NCI-H345 treated with DMSO at 0.1 percent for 48 hours (cell line): ENCODE results near the gene TOR1B.
"Not testable (repeated sequence)": the region's sequence is repeated elsewhere in the genome, so short reads cannot be mapped to it uniquely, and the experiment has no call there.

Experiments used
- DNase-seq: peaks from one replicate; lab custom pipeline; 2025; ENCODE audit not compliant: unreplicated experiment; lab: John Stamatoyannopoulos, UW

TOR1B gene

GRCh38 chr9:129802833-129803675 is at the start of gene TOR1B:
Gene TOR1B, plus strand, starts transcription at chr9:129803184. Its CDS starts 29 bp downstream, at chr9:129803213.
- DNase-seq, result peak; percentile 77

DNA sequence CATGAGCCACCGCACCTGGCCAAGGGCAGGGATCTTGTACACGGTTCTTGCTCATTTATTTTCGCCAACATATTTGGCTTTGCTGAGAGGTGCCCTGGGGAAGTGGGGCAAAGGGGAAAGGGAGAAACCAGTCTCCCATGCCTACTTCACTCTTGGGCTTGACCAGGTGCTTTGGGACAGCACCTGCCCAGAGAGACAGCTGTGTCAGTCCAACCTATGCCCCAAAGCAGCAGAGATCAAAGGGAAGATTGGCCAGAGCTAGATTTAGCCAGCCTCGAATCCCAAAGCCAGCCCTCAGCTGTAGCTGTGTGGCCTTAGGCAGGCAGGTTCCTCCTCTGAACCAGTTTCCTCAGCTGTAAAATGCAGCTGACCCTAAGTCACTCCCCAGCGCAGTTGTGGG is 47.8 kb upstream of the TOR1B start:
- no peak for DNase-seq

- DNase-seq, result no peak
Measured at GRCh38 chr9:129756191-129756590, 46.8 kb upstream of the TOR1B start.

DNA sequence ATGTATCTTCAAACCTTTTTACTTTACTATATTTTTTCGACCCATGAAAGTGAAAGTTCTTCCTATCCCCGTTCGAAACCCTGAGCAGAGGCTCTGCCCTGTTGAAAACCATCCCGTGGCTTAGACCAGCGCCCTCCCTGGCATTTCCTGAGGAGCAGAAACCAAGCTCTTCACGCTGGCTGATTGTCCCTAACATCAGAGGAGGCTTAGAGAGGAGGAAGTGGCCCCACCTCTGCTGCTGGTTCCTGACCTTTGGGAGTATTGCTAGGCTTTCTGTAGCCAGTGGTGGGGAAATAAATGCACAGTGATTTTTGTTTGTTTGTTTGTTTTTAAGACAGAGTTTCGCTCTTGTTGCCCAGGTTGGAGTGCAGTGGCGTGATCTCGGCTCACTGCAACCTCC is 45.9 kb upstream of the TOR1B start:
- DNase-seq, result no peak

DNA sequence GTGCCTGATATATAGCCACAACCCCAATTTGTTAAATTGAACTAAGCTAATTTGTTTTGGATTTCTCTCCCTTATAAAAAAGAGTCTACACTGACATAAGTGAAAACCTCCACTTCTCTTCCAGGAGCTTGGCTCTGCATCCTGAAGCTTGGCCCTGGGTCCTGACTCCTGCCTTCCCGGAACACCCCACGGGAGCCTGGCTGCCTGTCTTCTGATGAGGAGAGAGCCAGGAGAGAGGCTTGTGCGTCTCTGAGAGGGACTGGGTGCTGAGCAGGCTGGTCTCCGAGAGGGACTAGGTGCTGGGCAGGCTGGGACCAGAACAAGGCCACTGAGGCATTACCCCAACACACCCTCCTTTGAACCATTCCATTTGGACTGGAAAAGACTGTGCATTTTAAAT is 43.7 kb upstream of the TOR1B start:
- no peak for DNase-seq

GRCh38 chr9:129759804-129760502 is 43.0 kb upstream of the TOR1B start:
- DNase-seq, result no peak

DNA sequence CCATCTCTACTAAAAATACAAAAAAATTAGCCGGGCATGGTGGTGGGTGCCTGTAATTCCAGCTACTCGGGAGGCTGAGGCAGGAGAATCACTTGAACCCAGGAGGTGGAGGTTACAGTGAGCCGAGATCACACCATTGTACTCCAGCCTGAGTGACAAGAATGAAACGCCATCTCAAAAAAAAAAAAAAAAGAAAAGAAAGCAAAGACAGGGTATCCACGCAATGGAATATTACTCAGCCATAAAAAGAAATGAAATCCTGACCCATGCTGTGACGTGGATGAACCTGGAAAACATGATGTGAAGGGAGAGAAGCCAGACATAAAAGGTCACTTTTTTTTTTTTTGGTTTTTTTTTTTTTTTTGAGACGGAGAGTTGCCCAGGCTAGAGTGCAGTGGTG is 42.2 kb upstream of the TOR1B start:
- not testable (repeated sequence) for DNase-seq

GRCh38 chr9:129761293-129761900 is 41.6 kb upstream of the TOR1B start:
- DNase-seq, result no peak

DNA sequence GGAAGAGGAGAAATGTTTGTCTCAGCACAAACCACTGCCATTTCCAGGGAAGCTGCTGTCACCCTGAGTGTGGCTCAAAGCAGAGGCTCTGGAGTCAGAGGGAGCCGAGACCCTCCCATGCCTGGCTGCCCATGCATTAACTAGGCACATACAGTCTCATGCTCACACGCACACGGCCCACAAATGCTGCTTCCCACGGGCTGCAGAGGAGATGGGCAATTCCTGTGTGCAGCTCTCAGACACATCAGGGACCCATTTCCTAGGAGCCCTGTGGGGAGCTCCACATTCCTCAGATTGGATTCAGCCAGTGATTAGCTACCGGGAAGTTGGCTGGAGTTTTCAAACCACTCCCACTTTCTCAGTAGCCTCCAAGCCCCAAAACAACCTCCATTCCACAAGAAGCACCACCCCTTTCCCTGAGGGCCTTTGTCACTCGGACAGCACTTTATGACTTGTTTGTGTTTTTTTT is 41.0 kb upstream of the TOR1B start:
- DNase-seq, result no peak

DNA sequence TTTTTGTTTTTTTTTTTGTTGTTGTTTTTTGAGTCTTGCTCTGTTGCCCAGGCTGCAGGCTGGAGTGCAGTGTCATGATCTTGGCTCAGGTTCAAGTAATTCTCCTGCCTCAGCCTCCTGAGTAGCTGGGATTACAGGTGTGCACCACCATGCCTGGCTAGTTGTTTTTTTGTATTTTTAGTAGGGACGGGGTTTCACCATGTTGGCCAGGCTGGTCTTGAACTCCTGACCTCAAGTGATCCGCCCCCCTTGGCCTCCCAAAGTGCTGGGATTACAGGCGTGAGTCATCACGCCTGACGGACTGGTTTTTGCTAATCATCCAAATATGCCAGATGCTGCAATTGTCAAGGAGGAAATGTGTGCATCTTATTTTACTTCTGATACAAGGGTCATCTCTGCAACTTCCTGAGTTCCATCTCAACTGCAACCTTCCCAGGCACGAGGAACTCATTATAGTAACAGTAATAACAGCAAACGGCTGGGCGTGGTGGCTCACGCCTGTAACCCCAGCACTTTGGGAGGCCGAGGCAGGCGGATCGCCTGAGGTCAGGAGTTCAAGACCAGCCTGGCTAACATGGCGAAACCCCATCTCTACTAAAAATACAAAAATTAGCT is 40.5 kb upstream of the TOR1B start:
- not testable (repeated sequence) for DNase-seq

GRCh38 chr9:129762985-129763926 is 39.7 kb upstream of the TOR1B start:
- no peak for DNase-seq

DNA sequence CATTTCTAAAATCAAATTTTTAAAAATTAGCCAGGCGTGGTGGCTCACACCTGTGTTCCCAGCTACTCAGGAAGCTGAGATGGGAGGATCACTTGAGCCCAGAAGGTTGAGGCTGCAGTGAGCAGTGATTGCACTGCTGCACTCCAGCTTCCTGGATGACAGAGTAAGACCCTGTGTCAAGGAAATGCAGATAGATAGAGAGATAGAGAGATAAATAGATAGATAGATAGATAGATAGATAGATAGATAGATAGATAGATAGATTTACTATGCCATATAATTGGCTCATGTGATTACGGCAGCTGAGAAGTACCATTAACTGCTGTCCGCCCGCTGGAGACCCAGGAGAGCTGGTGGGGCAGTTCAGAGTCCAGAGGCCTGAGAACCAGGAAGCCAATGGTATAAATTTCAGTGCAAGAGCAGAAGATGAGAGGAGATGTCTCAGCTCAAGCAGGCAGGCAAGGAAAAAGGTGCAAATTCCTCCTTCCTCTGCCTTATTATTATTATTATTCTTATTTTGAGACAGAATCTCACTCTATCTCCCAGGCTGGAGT is 37.1 kb upstream of the TOR1B start:
- no peak for DNase-seq

DNA sequence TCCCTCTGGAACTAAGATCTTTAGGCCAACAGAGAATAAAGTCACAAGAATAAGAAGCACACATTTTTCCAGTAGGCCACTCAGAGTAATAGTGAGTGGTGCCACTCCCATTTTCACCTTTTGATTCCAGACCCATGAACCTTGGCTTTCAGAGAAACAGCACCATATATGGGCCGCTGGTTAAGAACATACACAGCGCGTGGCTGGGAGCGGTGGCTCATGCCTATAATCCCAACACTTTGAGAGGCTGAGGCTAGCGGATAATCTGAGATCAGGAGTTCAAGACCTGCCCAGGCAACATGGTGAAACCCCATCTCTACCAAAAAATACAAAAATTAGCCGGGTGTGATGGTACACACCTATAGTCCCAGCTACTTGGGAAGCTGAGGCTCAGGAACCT is 34.5 kb upstream of the TOR1B start:
- no peak for DNase-seq

DNA sequence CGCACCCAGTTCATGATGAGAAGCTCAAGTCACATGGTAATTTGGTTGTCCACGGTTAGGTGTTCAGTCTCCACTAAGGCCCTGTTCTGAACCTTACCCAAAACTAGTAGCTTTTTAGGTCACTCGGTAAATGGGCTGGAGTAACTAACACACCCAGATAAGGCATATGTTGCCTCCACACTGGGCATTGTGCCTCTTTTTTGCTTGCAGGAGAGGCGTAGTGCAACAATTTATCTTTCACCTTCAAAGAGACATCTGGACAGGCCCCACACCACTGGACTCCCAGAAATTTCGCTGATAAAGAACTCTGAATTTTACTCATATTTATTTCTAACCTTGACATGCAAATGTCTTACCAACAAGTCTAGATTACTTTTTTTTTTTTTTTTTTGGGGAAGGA is 33.3 kb upstream of the TOR1B start:
- no peak for DNase-seq

DNA sequence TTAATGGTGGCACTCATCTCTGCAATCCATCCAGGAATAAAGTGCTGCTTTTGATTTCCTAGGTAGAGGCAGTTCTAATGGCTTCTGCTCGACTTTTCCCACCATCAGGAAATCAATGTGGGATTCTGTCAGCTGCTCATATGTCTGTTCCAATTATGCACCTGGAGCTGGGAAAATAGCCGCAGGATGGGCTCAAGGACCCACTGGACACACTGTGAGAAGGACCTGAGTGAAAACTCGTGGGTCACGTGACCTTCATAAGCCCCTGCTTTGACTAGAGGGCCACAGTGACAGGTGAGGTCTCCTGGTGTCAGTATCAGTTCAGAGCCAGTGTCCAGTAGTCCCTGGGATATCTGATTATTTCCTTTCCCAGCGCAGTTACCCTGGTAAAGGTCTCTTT is 32.2 kb upstream of the TOR1B start:
- DNase-seq, result no peak

- no peak for DNase-seq
Measured at GRCh38 chr9:129773262-129774048, 29.5 kb upstream of the TOR1B start.

DNA sequence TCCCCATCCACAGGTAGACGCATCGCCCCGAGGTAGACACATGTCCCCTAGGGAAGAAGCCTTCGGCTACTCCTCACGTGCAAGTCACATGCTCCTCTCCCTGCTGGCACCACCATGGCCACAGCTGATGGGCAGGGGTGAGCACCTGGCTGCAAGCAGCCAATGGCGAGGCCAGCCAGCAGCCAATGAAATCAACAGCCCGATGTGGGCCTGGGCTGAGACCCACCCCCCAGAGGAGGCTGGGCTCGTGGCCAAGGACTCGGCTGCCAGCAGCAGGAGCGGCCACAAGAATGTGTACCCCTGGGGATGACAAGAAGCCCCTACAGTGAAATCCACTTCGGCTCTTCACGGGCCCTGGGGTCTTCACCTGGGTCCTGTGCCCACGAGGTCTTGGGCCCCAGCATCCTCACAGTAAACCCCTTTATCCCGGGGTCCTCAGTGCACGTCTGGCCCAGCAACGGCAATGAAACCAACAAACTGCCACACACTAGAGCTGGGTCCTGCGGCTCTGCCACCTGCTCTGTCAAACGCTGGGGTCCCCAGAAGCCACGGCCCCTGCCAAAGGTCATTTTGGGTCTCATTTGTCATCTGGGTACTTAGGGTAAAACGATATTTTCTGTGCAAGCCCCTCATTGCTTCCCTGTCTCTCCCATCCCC is 28.1 kb upstream of the TOR1B start:
- DNase-seq, result no peak

GRCh38 chr9:129775448-129775798 is 27.6 kb upstream of the TOR1B start:
- no peak for DNase-seq

DNA sequence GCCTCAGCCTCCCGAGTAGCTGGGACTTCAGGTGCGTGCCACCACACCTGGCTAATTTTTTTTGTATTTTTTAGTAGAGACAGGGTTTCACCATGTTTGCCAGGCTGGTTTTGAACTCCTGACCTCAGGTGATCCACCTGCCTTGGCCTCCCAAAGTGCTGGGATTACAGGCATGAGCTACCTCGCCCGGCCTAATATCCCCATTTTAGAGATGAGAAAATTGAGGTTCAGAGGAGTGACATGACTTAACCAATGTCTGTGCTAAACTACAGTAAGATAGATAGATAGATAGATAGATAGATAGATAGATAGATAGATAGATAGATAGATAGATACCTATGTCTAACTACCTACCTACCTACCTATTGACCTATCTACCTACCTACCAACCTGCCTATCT is 26.9 kb upstream of the TOR1B start:
- DNase-seq, result not testable (repeated sequence)
